T-helper 2 cell treated with Interferon-gamma antibody and Interleukin-4, amounts not matched to agents 100 ng/mL and 5 ng/mL, for 36 hours (primary cell): ENCODE measurements around the gene GIMAP6. TPM values are rescaled to one million over a fixed set of nuclear protein-coding genes. Genes with fewer than 3 reads are reported as not detected.
"Not testable (repeated sequence)": the region's sequence is repeated elsewhere in the genome, so short reads cannot be mapped to it uniquely, and the experiment has no call there.

Experiments
- intact Hi-C: fragments of 100-400 bp; cut with micrococcal nuclease; formaldehyde crosslinking; loops from one replicate; pipeline ENCODE4 v1.15.1; 2023
- total RNA-seq: library from RNA; stranded (reverse); gene quantifications from 2 replicates; pipeline ENCODE4 v1.2.3, GENCODE V29; 2022

GIMAP6 gene
- total RNA-seq, 1 donor from 2014 or later, result 119 TPM

- intact Hi-C loops, result no loop called here
Measured at GRCh38 chr7:150587551-150587950, 44.6 kb downstream of the GIMAP6 start.

DNA sequence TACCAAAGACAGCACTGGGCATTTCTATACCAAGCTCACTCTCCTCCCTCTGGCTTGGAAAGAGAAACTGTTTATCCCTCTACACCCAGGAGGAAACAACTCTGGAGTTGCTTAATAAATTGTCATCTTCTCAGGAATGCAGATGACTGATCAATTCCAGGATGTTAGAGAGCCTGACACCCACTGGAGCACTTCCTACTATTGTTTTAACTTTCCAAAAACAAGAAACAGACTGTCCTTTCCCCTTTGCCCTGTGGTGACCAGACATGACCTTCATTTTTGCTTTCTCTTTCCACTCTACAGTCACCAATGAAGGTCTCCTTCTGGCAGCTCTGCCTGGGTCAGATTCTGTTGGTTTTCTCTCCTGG, 45.4 kb downstream of the GIMAP6 start:
- intact Hi-C loops, result no loop called here

DNA sequence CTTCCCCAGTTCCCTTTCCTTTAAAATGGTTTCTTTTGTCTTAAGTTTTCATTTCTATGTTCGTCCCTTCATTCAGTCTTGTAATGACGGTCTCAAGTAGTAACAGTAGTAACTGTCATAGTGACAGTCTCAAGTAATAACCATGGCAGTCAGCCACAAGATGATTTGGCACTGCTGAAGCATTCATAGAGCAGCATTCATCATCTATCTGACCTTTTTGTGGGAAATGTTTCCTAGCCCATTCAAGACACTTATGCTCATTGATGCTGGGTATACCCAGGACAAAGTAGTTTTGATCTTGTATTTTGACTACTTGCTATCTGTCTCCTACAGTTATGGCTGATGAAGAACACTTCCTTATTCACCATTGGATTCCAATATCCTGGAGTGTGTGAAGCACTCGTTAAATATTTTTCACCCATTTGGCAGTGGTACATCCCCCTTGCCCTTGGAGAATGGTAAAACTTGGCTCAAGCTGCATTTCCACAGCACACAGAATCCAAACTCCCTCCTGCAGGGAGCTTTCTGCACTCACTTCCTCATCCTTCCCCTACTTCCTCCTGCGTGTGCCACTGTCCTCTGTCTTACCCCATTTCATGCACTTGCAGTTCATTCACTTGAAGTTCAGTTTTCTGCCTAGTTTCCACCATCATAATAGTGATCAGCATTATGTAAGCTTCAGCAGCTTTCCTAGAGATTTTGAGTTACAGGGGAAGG, 46.0 kb downstream of the GIMAP6 start:
- intact Hi-C loops, result no loop called here

DNA sequence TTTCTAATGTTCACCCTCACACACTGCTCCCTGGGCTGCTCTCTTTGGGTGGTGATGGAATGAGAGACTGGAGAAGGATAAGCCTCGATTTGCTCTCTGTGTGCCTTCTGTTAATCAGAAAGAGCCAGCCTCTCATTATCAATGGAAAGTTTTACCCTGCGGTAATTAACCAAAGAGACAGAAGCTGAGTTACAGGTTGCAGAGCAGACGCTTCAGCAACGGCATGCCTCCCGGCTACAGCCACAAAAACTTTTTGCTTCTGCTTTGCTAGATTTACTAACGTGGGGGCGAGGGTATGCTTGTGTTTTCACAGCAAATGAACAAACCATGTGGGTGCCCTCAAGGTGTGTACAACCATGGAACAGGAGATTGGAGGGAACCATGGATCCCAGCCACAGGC, 47.0 kb downstream of the GIMAP6 start:
- intact Hi-C loops, result no loop called here

GRCh38 chr7:150580638-150581394, 51.4 kb downstream of the GIMAP6 start:
- intact Hi-C loops, result no loop called here

DNA sequence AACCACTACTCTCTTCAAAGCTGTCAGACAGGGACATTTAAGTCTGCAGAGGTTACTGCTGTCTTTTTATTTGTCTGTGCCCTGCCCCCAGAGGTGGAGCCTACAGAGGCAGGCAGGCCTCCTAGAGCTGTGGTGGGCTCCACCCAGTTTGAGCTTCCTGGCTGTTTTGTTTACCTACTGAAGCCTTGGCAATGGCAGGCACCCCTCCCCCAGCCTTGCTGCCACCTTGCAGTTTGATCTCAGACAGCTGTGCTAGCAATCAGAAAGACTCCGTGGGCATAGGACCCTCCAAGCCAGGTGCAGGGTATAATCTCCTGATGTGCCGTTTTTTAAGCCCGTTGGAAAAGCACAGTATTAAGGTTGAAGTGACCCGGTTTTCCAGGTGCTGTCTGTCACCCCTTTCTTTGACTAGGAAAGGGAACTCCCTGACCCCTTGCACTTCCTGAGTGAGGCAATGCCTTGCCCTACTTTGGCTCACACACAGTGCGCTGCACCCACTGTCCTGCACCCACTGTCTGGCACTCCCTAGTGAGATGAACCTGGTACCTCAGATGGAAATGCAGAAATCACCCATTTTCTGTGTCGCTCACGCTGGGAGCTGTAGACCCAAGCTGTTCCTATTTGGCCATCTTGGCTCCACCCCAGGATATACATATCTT, 52.1 kb downstream of the GIMAP6 start:
- intact Hi-C loops, result not testable (repeated sequence)

Other genes with a start within 250 kb of the GIMAP6 start
- gene GIMAP8, start 181.8 kb downstream of the GIMAP6 start, total RNA-seq, result 27.8 and 28.3 TPM in 2 replicates
- gene GIMAP7, start 117.5 kb downstream of the GIMAP6 start, total RNA-seq, result 188 and 191 TPM in 2 replicates
- 198 TPM in 2 replicates for gene GIMAP4, start 65.0 kb downstream of the GIMAP6 start, total RNA-seq
- 75.9 and 79.2 TPM in 2 replicates for gene GIMAP2, start 53.3 kb upstream of the GIMAP6 start, total RNA-seq
- 16.5 and 18.8 TPM in 2 replicates for gene GIMAP1, start 84.2 kb upstream of the GIMAP6 start, total RNA-seq
- 77.7 and 90.8 TPM in 2 replicates for gene GIMAP5, start 105.0 kb upstream of the GIMAP6 start, total RNA-seq
- gene TMEM176B, start 168.0 kb upstream of the GIMAP6 start, total RNA-seq, result not detected in 2 replicates
- not detected in 2 replicates for gene TMEM176A, start 168.4 kb upstream of the GIMAP6 start, total RNA-seq
- gene AOC1, start 220.1 kb upstream of the GIMAP6 start, total RNA-seq, result not detected in 2 replicates